ENCODE measurements around the gene REG4. TPM values are rescaled to one million over a fixed set of nuclear protein-coding genes. Genes with fewer than 3 reads are reported as not detected.
"Not testable (repeated sequence)": the region's sequence is repeated elsewhere in the genome, so short reads cannot be mapped to it uniquely, and the experiment has no call there.

Gene REG4
- total RNA-seq, 1 donor from 2014 or later: not detected

GRCh38 chr1:119808491-119808890, 2.8 kb downstream of the REG4 start:
- no peak for DNase-seq (ENCODE audit: low read depth in 2 of 2)

GRCh38 chr1:119806489-119806888, 4.8 kb downstream of the REG4 start:
- DNase-seq (ENCODE audit: low read depth in 2 of 2): no peak

- no peak for DNase-seq (ENCODE audit: low read depth in 2 of 2)
Measured at GRCh38 chr1:119805746-119806145, 5.5 kb downstream of the REG4 start.

- no peak for DNase-seq (ENCODE audit: low read depth in 2 of 2)
Measured at GRCh38 chr1:119805247-119805646, 6.0 kb downstream of the REG4 start.

- DNase-seq (ENCODE audit: low read depth in 2 of 2): no peak
Measured at GRCh38 chr1:119799599-119800177, 11.6 kb downstream of the REG4 start.

- DNase-seq (ENCODE audit: low read depth in 2 of 2): no peak
Measured at GRCh38 chr1:119799003-119799402, 12.3 kb downstream of the REG4 start.

GRCh38 chr1:119797606-119798005, 13.7 kb downstream of the REG4 start:
- no peak for DNase-seq (ENCODE audit: low read depth in 2 of 2)

GRCh38 chr1:119797162-119797561, 14.1 kb downstream of the REG4 start:
- DNase-seq (ENCODE audit: low read depth in 2 of 2): no peak

GRCh38 chr1:119795261-119796200, 15.7 kb downstream of the REG4 start:
- no peak for DNase-seq (ENCODE audit: low read depth in 2 of 2)

- no peak for DNase-seq (ENCODE audit: low read depth in 2 of 2)
Measured at GRCh38 chr1:119794876-119795240, 16.4 kb downstream of the REG4 start.

GRCh38 chr1:119794230-119794875, 16.9 kb downstream of the REG4 start:
- DNase-seq (ENCODE audit: low read depth in 2 of 2): no peak

- no peak for DNase-seq (ENCODE audit: low read depth in 2 of 2)
Measured at GRCh38 chr1:119791377-119791776, 19.9 kb downstream of the REG4 start.

GRCh38 chr1:119790451-119791198, 20.6 kb downstream of the REG4 start:
- DNase-seq (ENCODE audit: low read depth in 2 of 2): no peak

GRCh38 chr1:119787776-119788175, 23.5 kb downstream of the REG4 start:
- DNase-seq (ENCODE audit: low read depth in 2 of 2): no peak

GRCh38 chr1:119786473-119787050, 24.7 kb downstream of the REG4 start:
- DNase-seq (ENCODE audit: low read depth in 2 of 2): not testable (repeated sequence)

GRCh38 chr1:119786046-119786445, 25.2 kb downstream of the REG4 start:
- not testable (repeated sequence) for DNase-seq (ENCODE audit: low read depth in 2 of 2)

GRCh38 chr1:119784191-119784781, 27.0 kb downstream of the REG4 start:
- DNase-seq (ENCODE audit: low read depth in 2 of 2): no peak

- DNase-seq (ENCODE audit: low read depth in 2 of 2): no peak
Measured at GRCh38 chr1:119783354-119784185, 27.7 kb downstream of the REG4 start.

- DNase-seq (ENCODE audit: low read depth in 2 of 2): no peak
Measured at GRCh38 chr1:119782631-119783325, 28.5 kb downstream of the REG4 start.
